ENCODE data around the gene IGLL1.
"Not testable (repeated sequence)": the region's sequence is repeated elsewhere in the genome, so short reads cannot be mapped to it uniquely, and the experiment has no call there.

Gene IGLL1

GRCh38 chr22:23562186-23562585 is 17.9 kb downstream of the IGLL1 start:
- DNase-seq = no peak

DNA sequence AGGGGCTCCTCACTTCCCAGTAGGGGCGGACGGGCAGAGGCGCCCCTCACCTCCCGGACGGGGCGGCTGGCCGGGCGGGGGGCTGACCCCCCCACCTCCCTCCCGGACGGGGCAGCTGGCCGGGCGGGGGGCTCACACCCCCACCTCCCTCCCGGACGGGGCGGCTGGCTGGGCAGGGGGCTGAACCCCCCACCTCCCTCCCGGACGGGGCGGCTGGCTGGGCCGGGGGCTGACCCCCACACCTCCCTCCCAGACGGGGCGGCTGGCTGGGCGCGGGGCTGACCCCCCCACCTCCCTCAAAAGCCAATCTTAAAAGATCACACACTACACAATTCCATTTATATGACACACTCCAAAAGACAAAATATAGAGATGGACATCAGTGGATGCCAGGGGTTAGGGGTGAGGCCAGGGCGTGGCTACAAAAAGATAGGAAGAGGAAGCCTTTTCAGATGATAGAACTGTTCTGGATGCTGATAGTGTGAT is 19.0 kb downstream of the IGLL1 start:
- DNase-seq = not testable (repeated sequence)

DNA sequence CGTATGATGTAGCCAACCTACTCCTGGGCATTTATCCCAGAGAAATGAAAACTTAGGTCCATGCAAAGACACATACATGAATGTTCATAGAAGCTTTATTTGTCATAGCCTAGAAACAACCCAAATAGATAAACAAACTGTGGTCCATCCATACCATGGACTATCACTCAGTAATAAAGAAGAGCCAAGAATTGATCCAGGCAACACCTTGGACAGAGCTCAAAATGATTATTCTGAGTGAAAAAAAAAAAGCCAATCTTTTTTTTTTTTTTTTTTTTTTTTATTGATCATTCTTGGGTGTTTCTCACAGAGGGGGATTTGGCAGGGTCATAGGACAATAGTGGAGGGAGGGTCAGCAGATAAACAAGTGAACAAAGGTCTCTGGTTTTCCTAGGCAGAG is 19.9 kb downstream of the IGLL1 start:
- not testable (repeated sequence) for DNase-seq

GRCh38 chr22:23557467-23557866 is 22.6 kb downstream of the IGLL1 start:
- no peak for DNase-seq

DNA sequence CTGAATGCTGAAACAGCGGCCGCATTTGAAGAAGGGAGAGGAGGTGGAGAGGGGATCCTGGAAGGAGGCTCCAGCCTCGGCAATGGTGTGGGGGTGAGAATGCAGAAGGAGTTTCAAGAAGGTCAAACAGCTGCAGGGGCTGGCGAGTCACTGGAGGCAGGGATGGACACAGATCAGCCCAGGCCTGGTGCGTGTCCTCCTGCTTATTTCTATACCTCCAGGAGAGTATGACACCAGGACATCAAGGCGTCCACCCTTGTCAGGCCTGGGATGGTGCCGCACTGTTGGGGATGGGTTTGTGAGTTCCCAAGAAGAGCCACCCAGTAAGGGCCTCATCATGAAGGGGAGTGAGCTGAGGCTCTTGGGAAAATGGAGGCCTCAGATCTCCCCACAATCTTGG is 23.1 kb downstream of the IGLL1 start:
- DNase-seq = no peak

DNA sequence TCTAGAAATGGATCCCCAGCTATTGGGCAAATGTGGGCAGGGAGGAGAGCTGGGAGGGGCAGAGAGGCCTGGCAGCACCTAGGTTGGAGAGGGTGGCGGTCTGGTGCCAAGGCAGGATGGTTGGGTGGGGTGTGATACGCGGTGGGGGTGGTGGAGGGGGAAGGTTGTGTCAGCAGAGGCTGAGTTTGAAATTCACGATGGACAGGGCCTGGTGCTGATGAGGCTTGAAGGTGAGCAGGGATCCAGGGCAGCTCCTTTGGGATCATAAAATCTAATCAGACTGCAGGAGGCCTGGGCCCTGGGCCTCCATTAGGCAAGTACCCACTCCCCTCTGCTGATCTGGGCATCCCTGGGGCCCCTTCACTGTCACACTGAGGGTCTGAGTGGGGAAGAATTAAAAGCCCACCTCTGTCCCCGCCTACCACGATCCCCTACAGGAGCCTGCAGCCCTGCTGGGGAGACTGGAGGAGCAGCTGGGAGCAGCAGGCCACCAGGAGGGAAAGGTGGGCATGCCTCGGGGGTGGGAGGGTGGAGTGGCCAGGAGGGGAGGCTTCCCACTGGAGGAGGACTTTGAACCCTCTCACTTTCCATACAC is 24.0 kb downstream of the IGLL1 start:
- no peak for DNase-seq

DNA sequence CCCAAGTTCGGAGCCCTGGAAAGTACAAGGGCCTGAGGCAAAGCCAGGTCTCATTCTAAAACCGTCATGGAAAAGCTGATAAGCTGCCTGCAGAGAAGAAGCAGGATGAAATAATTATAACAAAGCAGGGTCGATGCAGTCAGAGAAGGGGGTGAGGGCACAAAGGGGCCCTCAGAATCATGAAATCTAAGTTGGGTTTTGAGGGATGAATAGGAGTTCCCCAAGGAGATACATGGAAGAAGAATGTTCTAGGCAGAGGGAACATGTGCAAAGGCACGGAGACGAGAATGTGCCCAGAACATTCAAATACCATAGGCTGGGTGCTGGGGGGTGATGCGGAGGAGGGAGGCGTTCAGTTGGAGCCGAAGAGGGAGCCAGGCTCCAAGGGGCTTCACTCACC is 25.0 kb downstream of the IGLL1 start:
- no peak for DNase-seq

DNA sequence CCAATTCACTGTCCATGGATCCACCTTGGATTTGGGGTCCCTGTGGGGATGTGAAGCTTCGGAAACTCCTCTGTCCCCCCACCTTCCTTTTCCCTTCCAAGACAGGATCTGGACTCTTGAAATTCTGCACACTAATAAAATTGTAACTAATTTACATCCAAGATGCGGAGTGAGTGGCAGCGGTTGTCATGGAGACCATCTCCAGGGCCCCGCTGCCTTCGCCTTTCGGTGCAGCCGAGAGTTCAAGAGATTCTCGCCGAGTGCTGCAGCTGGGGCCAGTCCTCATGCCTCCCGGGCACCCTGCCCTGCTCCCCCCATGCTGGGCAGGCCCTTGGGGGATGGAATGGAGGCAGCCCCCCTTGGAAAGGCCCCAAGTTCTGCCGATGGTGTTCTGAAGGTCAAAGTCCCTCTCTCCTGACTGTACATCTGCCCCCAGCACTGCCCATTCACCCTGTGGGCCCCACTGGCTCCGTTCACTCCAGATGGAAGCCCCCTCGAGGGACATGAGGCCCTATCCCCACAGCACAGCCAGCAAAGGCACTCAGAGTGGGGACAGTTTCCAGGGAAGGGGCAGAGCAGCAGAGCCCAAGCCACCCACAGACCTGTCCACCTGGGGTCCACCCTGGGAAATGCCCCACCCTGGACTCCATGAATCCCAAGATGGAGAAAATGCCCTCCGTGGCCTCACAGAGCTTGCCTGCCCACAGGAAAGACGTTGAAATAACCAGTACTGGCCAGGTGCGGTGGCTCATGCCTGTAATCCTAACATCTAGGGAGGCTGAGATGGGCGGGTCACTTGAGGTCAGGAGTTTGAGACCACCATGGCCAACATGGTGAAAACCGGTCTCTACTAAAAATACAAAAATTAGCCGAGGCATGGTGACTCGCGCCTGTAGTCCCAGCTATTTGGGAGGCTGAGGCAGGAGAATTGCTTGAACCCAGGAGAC is 25.9 kb downstream of the IGLL1 start:
- no peak for DNase-seq

- no peak for DNase-seq
Measured at GRCh38 chr22:23553438-23553837, 26.7 kb downstream of the IGLL1 start.

DNA sequence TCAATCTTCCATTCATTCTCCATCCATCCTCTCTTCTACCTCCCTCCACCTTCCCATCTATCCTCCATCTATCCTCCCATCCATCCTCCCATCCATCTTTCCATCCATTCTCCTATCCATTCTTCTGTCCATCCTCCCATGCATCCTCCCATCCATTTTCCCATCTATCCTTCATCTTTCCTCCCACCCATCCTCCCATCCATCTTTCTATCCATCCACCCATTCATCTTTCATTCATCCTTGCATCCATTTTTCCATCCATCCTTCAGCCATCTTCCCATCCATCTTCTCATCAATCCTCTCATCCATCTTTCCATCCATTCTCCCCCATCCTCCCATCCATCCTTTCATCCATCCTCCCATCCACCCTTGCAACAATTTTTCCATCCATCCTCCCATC is 27.5 kb downstream of the IGLL1 start:
- DNase-seq = no peak

DNA sequence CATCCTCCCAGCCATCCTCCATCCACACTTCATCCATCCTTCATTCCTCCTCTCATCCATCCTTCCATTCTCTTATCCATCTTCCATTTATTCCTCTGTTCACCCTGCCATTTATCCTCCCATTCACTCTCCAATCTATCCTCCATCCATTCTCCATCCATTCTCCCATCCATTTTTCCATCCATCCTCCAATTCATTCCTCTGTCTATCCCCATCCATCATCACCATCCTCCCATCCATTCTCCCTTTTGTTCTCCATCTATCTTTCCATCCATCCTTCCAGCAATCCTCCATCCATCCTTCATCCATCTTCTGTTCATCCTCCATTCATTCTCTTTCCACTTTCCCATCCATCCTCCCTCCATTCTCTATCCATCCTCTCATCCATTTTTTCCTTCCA is 28.7 kb downstream of the IGLL1 start:
- DNase-seq = no peak

GRCh38 chr22:23550049-23550650 is 29.9 kb downstream of the IGLL1 start:
- DNase-seq = no peak

- DNase-seq = no peak
Measured at GRCh38 chr22:23549198-23549595, 30.9 kb downstream of the IGLL1 start.

DNA sequence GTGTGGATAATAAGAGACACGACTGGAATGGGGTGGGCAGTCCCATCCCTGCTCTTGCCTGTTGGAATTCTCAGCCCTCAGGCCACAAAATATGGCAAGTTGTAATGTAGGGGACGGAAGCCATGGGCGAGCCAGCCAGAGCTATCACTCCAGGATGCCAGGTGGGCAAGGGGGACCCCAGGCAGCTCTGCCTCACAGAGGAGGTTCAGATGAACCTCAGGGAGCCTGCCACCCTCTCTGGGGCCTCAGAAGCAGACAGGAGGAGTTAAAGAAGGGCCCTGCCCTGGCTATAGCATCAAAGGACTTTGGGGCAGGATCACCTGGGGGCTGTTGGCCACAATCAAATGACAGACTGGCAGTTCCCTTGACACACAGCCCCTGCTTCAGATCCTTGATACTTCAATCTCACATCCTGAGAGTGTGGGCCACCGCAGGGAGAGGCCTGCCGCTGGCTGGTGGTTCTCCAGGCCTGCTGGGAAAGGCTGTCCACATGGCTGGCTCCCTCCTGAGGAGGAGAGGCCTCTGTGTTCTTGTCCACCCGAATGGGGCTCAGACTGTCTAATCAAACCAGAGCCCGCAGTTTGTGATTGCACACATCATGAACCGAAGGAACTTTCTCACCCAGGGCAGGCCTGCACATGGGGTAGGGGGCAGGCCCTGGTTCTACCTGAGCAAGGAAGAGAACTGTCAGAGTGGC is 31.4 kb downstream of the IGLL1 start:
- DNase-seq = no peak

DNA sequence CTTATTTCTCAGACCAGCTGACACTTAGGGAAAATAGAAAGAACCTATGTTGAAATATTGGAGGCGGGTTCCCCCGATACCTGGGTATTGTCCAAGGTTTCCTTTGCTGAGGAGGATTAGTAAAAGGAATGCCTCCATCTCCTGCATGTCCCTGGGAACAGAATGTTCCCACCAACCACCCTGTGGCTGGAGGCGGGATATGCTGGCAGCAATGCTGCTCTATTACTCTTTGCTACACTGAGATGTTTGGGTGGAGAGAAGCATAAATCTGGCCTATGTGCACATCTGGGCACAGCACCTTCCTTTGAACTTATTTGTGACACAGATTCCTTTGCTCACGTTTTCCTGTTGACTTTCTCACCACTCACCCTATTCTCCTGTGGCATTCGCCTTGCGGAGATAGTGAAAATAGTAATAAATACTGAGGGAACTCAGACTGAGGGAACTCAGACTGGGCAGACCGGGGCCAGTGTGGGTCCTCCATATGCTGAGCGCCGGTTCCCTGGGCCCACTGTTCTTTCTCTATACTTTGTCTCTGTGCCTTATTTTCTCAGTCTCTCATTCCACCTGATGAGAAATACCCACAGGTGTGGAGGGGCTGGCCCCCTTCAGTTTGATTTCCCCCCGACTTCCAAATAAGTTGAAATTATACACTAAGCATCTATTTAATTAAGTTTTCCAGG is 32.1 kb downstream of the IGLL1 start:
- DNase-seq = no peak

GRCh38 chr22:23547382-23547781 is 32.7 kb downstream of the IGLL1 start:
- not testable (repeated sequence) for DNase-seq

DNA sequence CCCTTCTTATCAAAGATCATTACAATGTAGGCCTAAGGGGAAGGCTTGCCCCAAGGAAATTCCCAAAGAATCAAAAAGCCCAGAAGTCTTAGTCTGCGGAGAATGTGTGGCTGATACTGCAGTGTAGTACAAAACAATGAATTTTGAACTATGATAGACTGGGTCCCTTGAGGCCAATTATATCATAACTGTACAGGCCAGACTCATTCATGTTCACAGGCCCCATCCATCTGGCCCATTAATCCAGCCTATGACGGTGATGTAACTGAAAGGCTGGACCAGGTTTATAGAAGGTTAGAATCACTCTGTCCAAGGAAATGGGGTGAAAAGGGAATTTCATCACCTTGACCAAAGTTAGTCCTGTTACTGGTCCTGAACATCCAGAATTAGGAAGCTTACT is 35.2 kb downstream of the IGLL1 start:
- DNase-seq = peak; percentile 19

DNA sequence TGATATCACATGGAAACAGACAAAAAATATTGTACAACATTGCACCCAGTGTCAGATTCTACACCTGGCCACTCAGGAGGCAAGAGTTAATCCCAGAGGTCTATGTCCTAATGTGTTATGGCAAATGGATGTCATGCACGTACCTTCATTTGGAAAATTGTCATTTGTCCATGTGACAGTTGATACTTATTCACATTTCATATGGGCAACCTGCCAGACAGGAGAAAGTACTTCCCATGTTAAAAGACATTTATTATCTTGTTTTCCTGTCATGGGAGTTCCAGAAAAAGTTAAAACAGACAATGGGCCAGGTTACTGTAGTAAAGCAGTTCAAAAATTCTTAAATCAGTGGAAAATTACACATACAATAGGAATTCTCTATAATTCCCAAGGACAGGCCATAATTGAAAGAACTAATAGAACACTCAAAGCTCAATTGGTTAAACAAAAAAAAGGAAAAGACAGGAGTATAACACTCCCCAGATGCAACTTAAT is 36.5 kb downstream of the IGLL1 start:
- DNase-seq = not testable (repeated sequence)

GRCh38 chr22:23542933-23543332 is 37.2 kb downstream of the IGLL1 start:
- peak; percentile 18 for DNase-seq

DNA sequence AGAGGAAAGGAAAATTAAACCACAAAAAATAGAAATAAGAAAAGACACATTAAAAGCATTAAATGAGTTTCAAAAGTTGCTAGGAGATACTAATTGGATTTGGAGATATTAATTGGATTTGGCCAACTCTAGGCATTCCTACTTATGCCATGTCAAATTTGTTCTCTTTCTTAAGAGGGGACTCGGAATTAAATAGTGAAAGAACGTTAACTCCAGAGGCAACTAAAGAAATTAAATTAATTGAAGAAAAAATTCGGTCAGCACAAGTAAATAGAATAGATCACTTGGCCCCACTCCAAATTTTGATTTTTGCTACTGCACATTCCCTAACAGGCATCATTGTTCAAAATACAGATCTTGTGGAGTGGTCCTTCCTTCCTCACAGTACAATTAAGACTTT is 37.7 kb downstream of the IGLL1 start:
- DNase-seq = not testable (repeated sequence)

DNA sequence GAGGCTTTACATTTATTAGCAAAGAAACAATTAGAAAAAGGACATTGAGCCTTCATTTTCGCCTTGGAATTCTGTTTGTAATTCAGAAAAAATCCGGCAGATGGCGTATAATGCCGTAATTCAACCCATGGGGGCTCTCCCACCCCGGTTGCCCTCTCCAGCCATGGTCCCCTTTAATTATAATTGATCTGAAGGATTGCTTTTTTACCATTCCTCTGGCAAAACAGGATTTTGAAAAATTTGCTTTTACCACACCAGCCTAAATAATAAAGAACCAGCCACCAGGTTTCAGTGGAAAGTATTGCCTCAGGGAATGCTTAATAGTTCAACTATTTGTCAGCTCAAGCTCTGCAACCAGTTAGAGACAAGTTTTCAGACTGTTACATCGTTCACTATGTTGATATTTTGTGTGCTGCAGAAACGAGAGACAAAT is 38.2 kb downstream of the IGLL1 start:
- DNase-seq = peak; percentile 44

- DNase-seq = peak; percentile 74
Measured at GRCh38 chr22:23540837-23541236, 39.3 kb downstream of the IGLL1 start.

Measured in NCI-H69 (cell line).